Aorta (tissue), 5 donors: Measurements from ENCODE around the gene MYL7. TPM values are rescaled to one million over a fixed set of nuclear protein-coding genes. Genes with fewer than 3 reads are reported as not detected.

Experiments used
- ATAC-seq: fragments of 200-7000 bp; cut with Tn5 transposase; one replicate; pipeline ENCODE4 v1.9.1; 2022; ENCODE audit warnings: moderate library complexity; ENCODE audit not compliant: low FRiP score
- DNase-seq, 2 donors: peaks; one replicate each; pipeline ENCODE4 v3.0.0-alpha.2; 2020
- H3K27ac ChIP-seq, 2 donors: one replicate each; pipeline ENCODE4 v1.5.1; 2013; ENCODE audit warnings: low read length in 2 of 2, mild to moderate bottlenecking in 2 of 2, moderate library complexity in 2 of 2, control low read depth in 1 of 2, inconsistent platforms in 1 of 2, low read depth in 1 of 2
- H3K27me3 ChIP-seq, 2 donors: one replicate each; pipeline ENCODE4 v1.6.1; 2013; ENCODE audit warnings: control low read depth in 1 of 2, low read length in 1 of 2, mild to moderate bottlenecking in 1 of 2, moderate library complexity in 1 of 2; ENCODE audit not compliant: insufficient read depth in 2 of 2, control insufficient read depth in 1 of 2
- H3K36me3 ChIP-seq, 2 donors: one replicate each; pipeline ENCODE4 v1.6.1; 2013; ENCODE audit warnings: control low read depth in 1 of 2, low read length in 1 of 2, mild to moderate bottlenecking in 1 of 2; ENCODE audit not compliant: insufficient read depth in 2 of 2, control insufficient read depth in 1 of 2
- H3K4me1 ChIP-seq, 2 donors: one replicate each; pipeline ENCODE4 v1.6.1; 2013; ENCODE audit warnings: low read length in 2 of 2, control low read depth in 1 of 2, mild to moderate bottlenecking in 1 of 2, moderate library complexity in 1 of 2; ENCODE audit not compliant: insufficient read depth in 2 of 2, control insufficient read depth in 1 of 2
- H3K4me3 ChIP-seq, 2 donors: one replicate each; pipeline ENCODE4 v1.5.1; 2013; ENCODE audit warnings: low read length in 2 of 2, control low read depth in 1 of 2, mild to moderate bottlenecking in 1 of 2
- H3K9me3 ChIP-seq: one replicate; pipeline ENCODE4 v1.6.1; 2013; ENCODE audit warnings: mild to moderate bottlenecking, low read length; ENCODE audit not compliant: control insufficient read depth
- WGBS, 2 donors: extraction: QIAGEN DNeasy Blood & Tissue Kit; methylation state at CpG; one replicate each; pipeline ENCODE4 v1.1.7; 2013; 5-methylcytosine and 5-hydroxymethylcytosine counted together
- intact Hi-C, 2 donors: fragments of 100-400 bp; cut with DNase I; formaldehyde crosslinking; loops; one replicate each; pipeline versions ENCODE4 v1.14.2 to v1.15.0; 2022
- polyA plus RNA-seq, 2 donors: library from polyadenylated mRNA; stranded (reverse); fragments of 200-250 nt; gene quantifications; one replicate each; pipeline ENCODE4 v1.2.3, GENCODE V29; 2013
- total RNA-seq, 2 donors: library from RNA; stranded (reverse); fragmentation: NEBNext Ultra II Directional; extraction: Animal tissue kit (Norgen Biotek cat#: 25700); gene quantifications; one replicate each; pipeline ENCODE4 v1.2.1, GENCODE V29; 2021
- donor health status: healthy with polysubstance abuse.
- donor health status: Bipolar disorder and iron deficiency.
- donor health status: DM: no; HTN: no; CAD: no.
- donor health status: DM: no; HTN: no; CAD: no.
- donor health status: DM: yes; HTN: yes; CAD: no.

Gene MYL7
- total and polyA plus RNA-seq, 4 donors, result 2.6 to 4.1 TPM; not detected in 2

DNA sequence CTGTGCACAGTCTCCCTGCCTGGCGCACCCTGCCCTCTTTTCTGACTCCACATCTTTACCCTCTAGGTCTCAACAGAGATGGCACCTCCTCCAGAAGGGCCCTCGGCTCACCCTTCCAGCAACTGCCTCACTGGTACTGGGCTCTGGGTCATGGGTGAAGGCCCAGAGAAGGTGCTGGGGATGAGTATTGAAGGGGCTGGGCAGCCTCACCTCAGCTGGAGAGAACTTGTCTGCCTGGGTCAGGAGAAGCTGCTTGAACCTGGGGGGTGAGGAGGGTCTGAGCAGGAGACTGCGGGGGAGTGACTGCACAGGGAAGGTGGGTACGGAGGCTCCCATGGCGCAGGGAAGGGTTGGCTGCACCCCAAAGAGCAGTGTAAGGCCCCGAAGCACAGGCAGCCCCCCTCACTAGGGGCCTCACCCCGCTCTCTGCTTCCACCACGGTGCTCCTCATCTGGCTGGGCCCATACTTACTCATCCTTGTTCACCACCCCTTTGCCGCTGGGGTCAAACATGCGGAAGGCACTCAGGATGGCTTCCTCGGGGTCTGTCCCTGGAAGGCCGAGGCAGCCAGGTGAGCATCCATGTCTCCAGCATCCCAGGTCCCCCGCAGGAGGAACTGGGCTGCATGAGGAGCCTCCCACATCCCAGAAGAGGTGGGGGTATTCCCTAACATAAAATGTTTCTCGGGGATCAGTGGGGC lies 1.7 kb downstream of the MYL7 start:
- no peak overlapping the region for H3K27ac ChIP-seq
- peak; percentile 34 to 57 for DNase-seq

DNA sequence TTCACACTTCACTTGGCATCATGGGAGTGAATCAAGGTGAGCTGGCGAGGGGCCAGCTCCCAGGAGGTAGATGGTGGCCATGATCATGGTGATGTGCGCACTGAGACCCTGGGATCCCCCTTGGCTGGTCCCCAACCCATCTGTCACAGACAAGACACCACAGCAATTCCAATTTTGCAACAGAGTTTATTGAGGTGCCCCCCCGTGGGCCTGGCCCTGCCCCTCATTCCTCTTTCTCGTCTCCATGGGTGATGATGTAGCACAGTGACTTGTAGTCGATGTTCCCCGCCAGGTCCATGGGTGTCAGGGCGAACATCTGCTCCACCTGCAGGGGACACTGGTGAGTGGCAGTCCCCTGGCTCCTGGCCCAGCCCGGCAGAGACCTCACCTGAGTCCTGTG lies 2.4 kb downstream of the MYL7 start:
- ATAC-seq (no peak), DNase-seq (peak; percentile 32 to 64)
- 86 to 87% methylated on average over 8 of the region's 8 CpGs for WGBS, 2 donors
- H3K27ac ChIP-seq, result no peak overlapping the region
- H3K36me3 ChIP-seq, result no peaks in the 10 kb centered on the region
- H3K4me1 ChIP-seq, result no peaks in the 10 kb centered on the region
- H3K9me3 ChIP-seq, result no peaks in the 10 kb centered on the region
- H3K27me3 ChIP-seq, result no peaks in the 10 kb centered on the region
- intact Hi-C loops, result no loop called here
- no peak overlapping the region for H3K4me3 ChIP-seq

More for the DNA sequence above, 1.7 kb downstream of the MYL7 start:
- WGBS, 2 donors, result 94 to 95% methylated on average over 14 of the region's 14 CpGs
- Histone ChIP-seq H3K4me1 (no peaks in the 10 kb centered on the region), H3K9me3 (no peaks in the 10 kb centered on the region), H3K27me3 (no peaks in the 10 kb centered on the region), H3K4me3 (no peak overlapping the region), H3K36me3 (no peaks in the 10 kb centered on the region)
- intact Hi-C loops, result no loop called here
- ATAC-seq, result no peak

DNA sequence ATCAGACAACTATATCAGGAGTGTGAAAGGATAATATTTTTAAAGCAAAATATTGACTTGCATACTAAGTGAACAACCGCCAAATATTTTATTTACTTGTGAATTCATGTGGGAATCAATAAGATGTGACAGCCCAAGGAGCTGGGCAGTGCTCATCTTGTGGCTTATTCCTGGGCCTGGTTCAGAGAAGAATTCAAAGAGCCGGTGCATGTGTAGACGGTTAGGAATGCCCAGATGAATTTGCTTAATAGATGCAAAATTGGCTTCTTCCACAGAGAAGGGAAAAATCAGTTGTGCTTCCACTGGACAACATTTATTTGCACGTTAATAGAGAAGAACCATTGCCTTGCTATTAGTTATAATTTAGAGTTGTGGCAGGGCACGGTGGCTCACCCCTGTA lies 4.4 kb downstream of the MYL7 start:
- Histone ChIP-seq H3K27ac (no peak overlapping the region), H3K9me3 (no peaks in the 10 kb centered on the region), H3K36me3 (no peaks in the 10 kb centered on the region), H3K4me3 (no peak overlapping the region), H3K4me1 (no peaks in the 10 kb centered on the region), H3K27me3 (no peaks in the 10 kb centered on the region)
- DNase-seq (no peak), ATAC-seq (no peak)
- 83 to 87% methylated on average over 5 of the region's 5 CpGs for WGBS, 2 donors
- intact Hi-C loops, result no loop called here

DNA sequence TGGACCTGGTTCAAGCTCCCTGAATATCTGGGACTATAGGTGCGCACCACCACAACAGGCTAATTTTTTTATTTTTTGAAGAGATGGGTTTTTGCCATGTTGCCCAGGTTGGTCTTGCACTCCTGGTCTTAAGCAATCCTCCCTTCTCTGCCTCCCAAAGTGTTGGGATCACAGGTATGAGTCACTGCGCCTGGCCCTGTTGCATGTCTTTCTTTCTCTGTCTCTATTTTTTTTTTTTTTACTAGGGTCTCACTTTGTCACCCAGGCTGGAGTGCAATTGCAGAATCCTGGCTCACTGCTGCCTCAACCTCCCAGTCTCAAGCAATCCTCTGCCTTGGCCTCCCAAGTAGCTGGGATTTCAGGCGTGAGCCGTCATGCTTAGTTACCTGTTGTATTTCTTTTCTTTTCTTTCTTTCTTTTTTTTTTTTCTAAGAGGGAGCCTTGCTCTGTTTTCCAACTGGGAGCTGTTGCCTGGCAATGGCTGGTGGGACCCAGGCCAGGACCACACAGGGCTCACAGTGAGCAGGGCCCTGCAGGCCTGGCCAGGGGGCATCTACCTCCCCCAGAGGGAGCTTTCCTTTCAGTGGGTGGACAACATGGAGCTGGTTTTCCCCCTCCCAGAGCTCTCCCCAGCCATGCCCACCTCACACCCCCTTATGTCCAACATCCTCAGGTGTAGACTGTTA lies 6.0 kb downstream of the MYL7 start:
- Histone ChIP-seq H3K4me1 (no peaks in the 10 kb centered on the region), H3K9me3 (no peaks in the 10 kb centered on the region), H3K4me3 (no peak overlapping the region), H3K27me3 (no peaks in the 10 kb centered on the region), H3K27ac (no peak overlapping the region), H3K36me3 (no peaks in the 10 kb centered on the region)
- DNase-seq (no peak), ATAC-seq (no peak)
- intact Hi-C loops, result no loop called here
- 91 to 98% methylated on average over 4 of the region's 4 CpGs for WGBS, 2 donors

DNA sequence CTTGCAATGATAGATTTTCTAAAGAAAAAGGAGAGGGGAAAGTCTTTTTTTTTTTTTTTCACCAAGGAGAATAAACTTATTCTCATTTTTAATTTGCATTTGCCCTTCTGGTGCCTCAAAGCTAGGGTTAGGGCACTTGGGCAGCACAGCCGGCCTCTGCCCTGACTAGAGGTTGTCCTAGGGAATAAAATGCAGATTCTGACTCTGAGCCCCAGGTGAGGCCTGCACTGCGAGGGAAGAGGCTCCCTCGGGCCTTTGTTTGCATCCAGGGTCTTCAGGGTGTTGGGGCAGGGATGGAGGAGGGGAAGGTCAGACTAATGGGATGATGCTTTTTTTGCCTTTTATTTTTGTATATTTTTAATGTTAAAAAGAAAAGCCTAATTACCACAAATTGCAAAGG lies 7.8 kb downstream of the MYL7 start:
- 86 to 89% methylated on average over 3 of the region's 3 CpGs for WGBS, 2 donors
- no peaks in the 10 kb centered on the region for H3K27me3 ChIP-seq
- no peaks in the 10 kb centered on the region for H3K9me3 ChIP-seq

DNA sequence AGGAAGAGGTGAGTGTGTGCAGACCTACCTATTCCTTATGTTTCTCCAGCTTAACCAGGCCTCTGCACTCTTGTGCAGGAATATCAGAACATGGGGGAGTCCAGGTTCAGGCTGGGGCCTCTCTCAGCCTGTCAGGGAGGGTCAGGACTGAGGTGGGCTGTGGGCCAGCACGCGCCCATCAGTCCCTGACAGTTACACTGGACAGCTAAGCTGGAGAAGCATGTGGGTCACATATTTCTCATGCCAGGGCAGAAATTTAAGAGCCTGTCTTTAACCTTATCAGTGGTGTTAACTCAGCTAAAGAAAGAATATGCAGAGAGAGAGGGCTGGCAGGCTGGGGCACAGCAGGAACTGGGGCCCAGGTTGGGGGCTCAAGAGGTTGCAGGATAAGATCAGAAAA lies 9.1 kb downstream of the MYL7 start:
- Histone ChIP-seq H3K4me1 (no peaks in the 10 kb centered on the region), H3K4me3 (no peak overlapping the region), H3K9me3 (no peaks in the 10 kb centered on the region), H3K27ac (no peak overlapping the region), H3K27me3 (no peaks in the 10 kb centered on the region), H3K36me3 (no peaks in the 10 kb centered on the region)
- 57 to 59% methylated on average over 2 of the region's 2 CpGs for WGBS, 2 donors
- ATAC-seq (no peak), DNase-seq (no peak)
- intact Hi-C loops, result no loop called here

More for the DNA sequence above, 7.8 kb downstream of the MYL7 start:
- ATAC-seq, result no peak
- DNase-seq, result no peak
- intact Hi-C loops, result no loop called here
- Histone ChIP-seq H3K27ac (no peak overlapping the region), H3K4me1 (no peaks in the 10 kb centered on the region), H3K4me3 (no peak overlapping the region), H3K36me3 (no peaks in the 10 kb centered on the region)

DNA sequence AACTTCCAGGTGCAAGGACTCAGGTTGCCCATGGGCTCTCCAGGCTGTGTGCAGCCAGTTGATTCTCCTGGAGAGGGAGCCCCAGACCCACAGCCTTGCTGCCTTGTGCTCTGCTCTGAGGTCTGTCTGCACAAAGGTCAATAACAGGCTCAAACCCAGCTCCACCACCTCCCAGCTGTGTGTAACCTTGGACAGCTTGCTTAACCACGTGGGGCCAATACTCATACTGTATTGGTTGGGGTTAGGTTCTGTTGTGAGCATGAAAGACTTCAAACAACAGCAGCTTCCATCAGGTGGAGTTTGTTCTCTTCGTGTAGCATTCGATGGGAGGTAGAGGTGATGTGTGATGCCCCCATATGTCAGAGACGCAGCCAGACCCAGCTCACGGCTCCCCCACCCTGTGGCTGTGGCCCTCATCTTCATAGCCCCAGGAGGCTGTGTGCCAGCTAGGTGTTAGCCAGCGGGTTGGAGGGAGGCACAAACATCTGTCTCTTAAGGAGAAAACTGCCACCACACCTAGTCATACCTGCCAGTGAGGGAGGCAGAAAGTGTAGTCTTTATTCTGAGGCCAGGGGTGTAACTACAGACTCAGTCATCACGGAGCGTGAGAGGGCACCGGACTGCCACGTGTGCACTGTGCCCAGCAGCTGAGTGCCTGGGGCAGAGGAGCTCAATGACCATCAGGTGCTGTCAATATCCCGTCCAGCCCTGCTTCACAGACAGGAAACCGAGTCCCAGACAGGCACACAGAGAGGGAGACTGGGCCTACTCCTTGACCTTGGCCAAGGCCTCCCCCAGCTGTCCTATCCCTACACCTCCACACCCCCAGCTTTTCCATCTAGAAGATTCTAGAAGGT lies 9.7 kb downstream of the MYL7 start:
- no peak for DNase-seq
- H3K9me3 ChIP-seq, result no peaks in the 10 kb centered on the region
- no peak overlapping the region for H3K4me3 ChIP-seq
- H3K4me1 ChIP-seq, result no peaks in the 10 kb centered on the region
- H3K36me3 ChIP-seq, result no peaks in the 10 kb centered on the region
- no peaks in the 10 kb centered on the region for H3K27me3 ChIP-seq
- H3K27ac ChIP-seq, result no peak overlapping the region
- ATAC-seq, result no peak
- intact Hi-C loops, result no loop called here
- 82 to 83% methylated on average over 12 of the region's 12 CpGs for WGBS, 2 donors

DNA sequence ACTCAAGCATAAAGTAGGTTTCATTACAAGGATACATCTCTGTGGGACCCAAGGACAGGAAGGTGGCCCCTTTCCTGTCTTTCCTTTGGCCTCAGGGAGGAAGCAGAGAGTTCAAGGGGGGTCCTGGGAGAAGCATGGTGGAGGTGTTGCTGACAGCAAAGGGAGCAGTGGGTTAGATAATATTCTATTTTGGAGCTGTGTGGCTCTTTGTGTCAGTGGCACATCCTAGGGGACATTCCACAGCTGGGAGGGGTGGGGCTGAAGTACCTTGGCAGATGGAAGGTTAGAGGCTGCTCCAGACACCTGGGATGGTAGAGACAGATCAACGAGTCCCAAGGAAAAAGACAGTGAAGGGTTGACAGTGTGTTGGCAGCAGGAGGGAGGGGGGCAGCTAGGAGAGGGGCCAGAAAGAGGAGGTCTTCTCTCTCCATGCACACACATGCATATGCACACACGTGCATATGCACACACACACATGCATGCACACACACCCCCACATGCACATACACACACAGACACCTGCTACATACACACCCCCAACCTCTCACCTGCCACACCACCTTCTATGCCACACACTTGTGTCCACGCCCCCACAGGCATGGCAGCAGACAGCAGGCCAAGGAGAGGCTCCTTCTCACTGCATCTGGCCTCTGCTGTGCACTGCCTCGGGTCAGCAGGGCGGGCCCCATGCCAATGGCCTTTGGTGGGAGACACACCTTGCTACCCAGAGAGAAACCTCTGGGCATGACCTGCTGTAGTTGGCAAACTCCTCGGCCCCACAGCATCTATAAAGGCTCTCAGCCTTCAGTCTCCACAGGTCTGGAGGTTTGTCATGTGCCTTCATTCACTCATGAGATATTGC lies 12.2 kb downstream of the MYL7 start:
- Histone ChIP-seq H3K4me1 (no peaks in the 10 kb centered on the region), H3K9me3 (no peaks in the 10 kb centered on the region), H3K4me3 (no peak overlapping the region), H3K27ac (no peak overlapping the region), H3K27me3 (no peaks in the 10 kb centered on the region), H3K36me3 (no peaks in the 10 kb centered on the region)
- 79 to 80% methylated on average over 6 of the region's 6 CpGs for WGBS, 2 donors
- DNase-seq (no peak), ATAC-seq (no peak)
- intact Hi-C loops, result no loop called here
